Stimulated activated naive CD8-positive, alpha-beta T cell treated with anti-CD3 and anti-CD28 coated beads, Interleukin-15, amount 100 ng/mL, for 72 hours (primary cell): ENCODE data around the gene QPCTL.
"Not testable (repeated sequence)": the region's sequence is repeated elsewhere in the genome, so short reads cannot be mapped to it uniquely, and the experiment has no call there.

Experiments
- ATAC-seq: fragments of 150-1000 bp; cut with Tn5 transposase; 2 replicates; pipeline ENCODE4 v1.10.0; 2021; ENCODE audit warnings: mild to moderate bottlenecking, moderate library complexity
- DNase-seq, 2 donors: peaks; one replicate each; pipeline ENCODE4 v3.0.0; 2021 to 2022
- H3K27ac Mint-ChIP-seq, 2 donors: one replicate each; pipeline ENCODE4 v1.8.0; 2022; ENCODE audit warnings: mild to moderate bottlenecking in 2 of 2, mixed read lengths in 2 of 2, moderate library complexity in 2 of 2
- H3K27me3 Mint-ChIP-seq: one replicate; pipeline ENCODE4 v1.8.0; 2022; ENCODE audit warnings: mixed read lengths
- H3K4me1 Mint-ChIP-seq: one replicate; pipeline ENCODE4 v1.8.0; 2022; ENCODE audit warnings: mild to moderate bottlenecking, mixed read lengths
- H3K4me3 Mint-ChIP-seq, 2 donors: one replicate each; pipeline ENCODE4 v1.8.0; 2022; ENCODE audit warnings: mild to moderate bottlenecking in 2 of 2, mixed read lengths in 2 of 2, moderate library complexity in 1 of 2
- H3K9me3 Mint-ChIP-seq, 2 donors: one replicate each; pipeline ENCODE4 v1.8.0; 2022; ENCODE audit warnings: mixed read lengths in 2 of 2

The QPCTL gene

GRCh38 chr19:45701676-45702075, 9.2 kb downstream of the QPCTL start:
- ATAC-seq (no peak), DNase-seq (no peak)
- Mint-ChIP-seq H3K9me3 (no peaks in the 10 kb centered on the region), H3K4me3 (no peak overlapping the region), H3K27ac (peak overlapping the region in 1 of 2 donors; percentile 22), H3K4me1 (peaks cover 9% of the 10 kb centered on the region), H3K27me3 (no peaks in the 10 kb centered on the region)

GRCh38 chr19:45705115-45705514, 12.6 kb downstream of the QPCTL start:
- Mint-ChIP-seq H3K27ac (no peak overlapping the region), H3K9me3 (no peaks in the 10 kb centered on the region), H3K4me1 (no peaks in the 10 kb centered on the region), H3K27me3 (no peaks in the 10 kb centered on the region), H3K4me3 (no peak overlapping the region)
- DNase-seq (no peak), ATAC-seq (no peak)

- H3K27ac Mint-ChIP-seq: no peak overlapping the region
- peaks cover 7% of the 10 kb centered on the region for H3K4me1 Mint-ChIP-seq
- ATAC-seq (no peak), DNase-seq (no peak)
- H3K4me3 Mint-ChIP-seq: no peak overlapping the region
- no peaks in the 10 kb centered on the region for H3K9me3 Mint-ChIP-seq
- no peaks in the 10 kb centered on the region for H3K27me3 Mint-ChIP-seq
Measured at GRCh38 chr19:45705710-45706415, 13.4 kb downstream of the QPCTL start.

GRCh38 chr19:45710356-45711130, 18.1 kb downstream of the QPCTL start:
- no peaks in the 10 kb centered on the region for H3K9me3 Mint-ChIP-seq
- H3K4me1 Mint-ChIP-seq: peaks cover 29% of the 10 kb centered on the region
- DNase-seq (no peak), ATAC-seq (no peak)
- H3K27me3 Mint-ChIP-seq: no peaks in the 10 kb centered on the region
- H3K4me3 Mint-ChIP-seq: no peak overlapping the region
- H3K27ac Mint-ChIP-seq: no peak overlapping the region

GRCh38 chr19:45711851-45712698, 19.6 kb downstream of the QPCTL start:
- Mint-ChIP-seq H3K27ac (no peak overlapping the region), H3K9me3 (no peaks in the 10 kb centered on the region), H3K27me3 (no peaks in the 10 kb centered on the region), H3K4me3 (no peak overlapping the region), H3K4me1 (peaks cover 41% of the 10 kb centered on the region)
- DNase-seq (no peak), ATAC-seq (no peak)

- Mint-ChIP-seq H3K27ac (no peak overlapping the region), H3K9me3 (no peaks in the 10 kb centered on the region), H3K4me1 (peaks cover 41% of the 10 kb centered on the region), H3K27me3 (no peaks in the 10 kb centered on the region), H3K4me3 (no peak overlapping the region)
- no peak for ATAC-seq
- no peak for DNase-seq
Measured at GRCh38 chr19:45712699-45713067, 20.2 kb downstream of the QPCTL start.

- no peaks in the 10 kb centered on the region for H3K27me3 Mint-ChIP-seq
- no peak for DNase-seq
- H3K27ac Mint-ChIP-seq: no peak overlapping the region
- H3K9me3 Mint-ChIP-seq: no peaks in the 10 kb centered on the region
- no peak overlapping the region for H3K4me3 Mint-ChIP-seq
- no peak for ATAC-seq
- H3K4me1 Mint-ChIP-seq: peaks cover 44% of the 10 kb centered on the region
Measured at GRCh38 chr19:45713141-45713540, 20.7 kb downstream of the QPCTL start.

- no peak overlapping the region for H3K4me3 Mint-ChIP-seq
- ATAC-seq: no peak
- no peak overlapping the region for H3K27ac Mint-ChIP-seq
Measured at GRCh38 chr19:45715139-45715538, 22.7 kb downstream of the QPCTL start.

GRCh38 chr19:45716359-45717130, 24.1 kb downstream of the QPCTL start:
- H3K4me1 Mint-ChIP-seq: peaks cover 46% of the 10 kb centered on the region
- H3K9me3 Mint-ChIP-seq: no peaks in the 10 kb centered on the region
- H3K27me3 Mint-ChIP-seq: no peaks in the 10 kb centered on the region
- DNase-seq (peak in 1 of 2 donors; percentile 29), ATAC-seq (no peak)
- H3K27ac Mint-ChIP-seq: peak overlapping the region; percentile 96 to 98
- H3K4me3 Mint-ChIP-seq: peak overlapping the region; percentile 99

More at GRCh38 chr19:45715139-45715538, 22.7 kb downstream of the QPCTL start:
- Mint-ChIP-seq H3K9me3 (no peaks in the 10 kb centered on the region), H3K4me1 (peaks cover 58% of the 10 kb centered on the region), H3K27me3 (no peaks in the 10 kb centered on the region)
- DNase-seq: no peak

GRCh38 chr19:45717131-45717982, 24.9 kb downstream of the QPCTL start:
- no peaks in the 10 kb centered on the region for H3K27me3 Mint-ChIP-seq
- ATAC-seq: peak; percentile 98
- H3K4me1 Mint-ChIP-seq: peaks cover 53% of the 10 kb centered on the region
- peak overlapping the region; percentile 96 to 98 for H3K27ac Mint-ChIP-seq
- H3K9me3 Mint-ChIP-seq: no peaks in the 10 kb centered on the region
- H3K4me3 Mint-ChIP-seq: peak overlapping the region; percentile 99
- DNase-seq: peak; percentile 98 to 100

- Mint-ChIP-seq H3K4me3 (peak overlapping the region; percentile 99), H3K4me1 (peaks cover 61% of the 10 kb centered on the region), H3K9me3 (no peaks in the 10 kb centered on the region), H3K27me3 (no peaks in the 10 kb centered on the region), H3K27ac (peak overlapping the region; percentile 36 to 88)
- DNase-seq (no peak), ATAC-seq (no peak)
Measured at GRCh38 chr19:45717983-45718650, 25.7 kb downstream of the QPCTL start.

GRCh38 chr19:45720065-45720464, 27.6 kb downstream of the QPCTL start:
- Mint-ChIP-seq H3K4me3 (peak overlapping the region in 1 of 2 donors; percentile 22), H3K4me1 (peaks cover 59% of the 10 kb centered on the region)
- not testable (repeated sequence) for H3K27me3 Mint-ChIP-seq, DNase-seq, ATAC-seq, H3K9me3 Mint-ChIP-seq, H3K27ac Mint-ChIP-seq

GRCh38 chr19:45728683-45729082, 36.2 kb downstream of the QPCTL start:
- not testable (repeated sequence) for ATAC-seq, DNase-seq, H3K9me3 Mint-ChIP-seq, H3K27me3 Mint-ChIP-seq, H3K27ac Mint-ChIP-seq
- Mint-ChIP-seq H3K4me3 (peak overlapping the region; percentile 27 to 56), H3K4me1 (peaks cover 50% of the 10 kb centered on the region)

- peak overlapping the region; percentile 94 to 98 for H3K4me3 Mint-ChIP-seq
- no peaks in the 10 kb centered on the region for H3K27me3 Mint-ChIP-seq
- ATAC-seq: no peak
- H3K9me3 Mint-ChIP-seq: no peaks in the 10 kb centered on the region
- H3K27ac Mint-ChIP-seq: peak overlapping the region; percentile 94 to 97
- DNase-seq: no peak
- H3K4me1 Mint-ChIP-seq: peaks cover 44% of the 10 kb centered on the region
Measured at GRCh38 chr19:45729800-45730290, 37.4 kb downstream of the QPCTL start.
